Ramos (cell line): ENCODE results near the gene C18orf63.

ENCODE experiments used
- in situ Hi-C: fragments of 300-500 bp; cut with MboI; formaldehyde crosslinking; loops from one replicate; pipeline ENCODE4 v1.14.3; 2022; ENCODE audit warnings: low sequenced_read_pairs; ENCODE audit not compliant: unreplicated experiment

Gene C18orf63

DNA sequence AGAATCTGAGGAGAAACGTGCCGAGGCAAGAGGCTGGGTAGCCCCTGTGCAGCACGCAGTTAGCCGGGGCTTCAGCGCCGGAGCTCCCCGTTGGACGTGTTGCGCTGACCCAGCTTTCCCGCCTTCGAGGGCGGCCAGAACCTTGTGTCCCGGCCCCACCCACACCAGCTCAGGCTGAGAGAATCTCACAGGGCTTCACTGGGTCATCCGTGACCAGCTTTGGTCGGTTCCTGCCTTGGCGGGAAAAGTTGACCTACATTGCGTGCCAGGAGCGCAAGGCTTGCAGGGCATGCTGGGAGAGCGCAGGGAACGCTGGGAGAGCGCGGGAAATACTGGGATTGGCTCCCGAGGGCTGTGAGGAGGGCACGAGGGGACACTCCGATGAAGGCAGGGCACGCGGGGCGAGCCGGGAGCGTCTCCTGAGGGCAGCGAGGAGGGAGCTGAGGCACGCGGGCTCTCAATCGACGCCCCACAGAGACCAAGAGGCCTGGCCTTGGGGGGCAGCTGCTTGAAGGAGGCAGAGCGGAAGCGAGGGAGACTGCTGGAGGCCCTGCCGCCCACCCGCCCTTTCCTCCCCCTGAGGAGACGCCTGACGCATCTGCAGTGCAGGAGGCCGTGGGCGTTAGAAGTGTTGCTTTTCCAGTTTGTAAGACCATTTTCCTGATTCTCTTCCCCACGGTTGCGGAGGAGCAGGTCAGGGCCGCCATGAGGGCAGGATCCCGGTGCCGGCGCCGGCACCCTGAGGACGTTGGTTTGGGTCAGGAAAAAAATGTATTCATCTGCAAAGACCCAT, at the start of gene C18orf63:
Gene C18orf63 (plus strand): TSS at position 376 of the 793 bp plus-strand sequence. CDS start 2,027 bp downstream, outside the sequence.
- in situ Hi-C loops: no loop called here

DNA sequence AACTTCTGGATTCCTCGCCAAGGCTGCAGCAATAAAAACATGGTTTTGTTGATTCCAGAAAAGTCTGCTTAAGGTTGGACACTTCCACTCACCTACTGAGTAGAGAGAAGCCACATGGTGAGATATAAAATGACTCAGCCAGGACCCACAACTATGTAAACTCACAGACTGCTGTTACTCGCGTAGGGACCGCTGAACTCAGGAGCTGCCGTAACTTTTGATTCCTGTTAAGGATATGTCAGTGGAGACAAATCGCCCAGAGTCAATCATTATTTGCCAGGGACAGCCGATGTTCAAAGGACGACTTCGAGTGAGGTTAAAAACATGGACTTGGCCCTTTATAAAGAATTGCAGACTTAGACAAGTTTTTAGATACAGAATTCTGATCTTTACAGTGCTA, 49.5 kb upstream of the C18orf63 start:
- in situ Hi-C loops: no loop called here

DNA sequence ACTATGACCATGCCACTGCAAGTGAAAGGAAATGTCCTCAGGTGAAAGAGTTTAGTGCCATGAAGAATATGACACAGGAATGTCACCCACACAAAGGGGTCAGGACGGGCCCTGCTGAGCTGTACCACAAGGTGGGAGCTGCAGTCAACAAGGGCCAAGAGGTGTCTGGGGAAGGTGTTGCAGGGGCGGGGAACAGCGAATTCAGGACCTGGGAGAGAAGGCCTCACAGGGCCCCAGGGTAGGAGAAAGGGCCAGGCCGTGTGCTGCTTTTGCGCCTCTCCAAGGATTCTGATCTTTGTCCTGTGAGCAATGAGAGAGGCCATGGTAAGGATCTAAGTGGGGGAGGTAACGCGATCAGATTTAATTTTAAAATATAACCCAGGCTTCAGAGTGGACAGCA, 47.5 kb upstream of the C18orf63 start:
- in situ Hi-C loops: no loop called here

- in situ Hi-C loops: no loop called here
Observed at GRCh38 chr18:74268933-74269620, 46.6 kb upstream of the C18orf63 start.

GRCh38 chr18:74271635-74272034, 44.0 kb upstream of the C18orf63 start:
- in situ Hi-C loops: no loop called here

GRCh38 chr18:74273394-74273793, 42.2 kb upstream of the C18orf63 start:
- in situ Hi-C loops: no loop called here

GRCh38 chr18:74274700-74275099, 40.9 kb upstream of the C18orf63 start:
- in situ Hi-C loops: no loop called here

- in situ Hi-C loops: no loop called here
Observed at GRCh38 chr18:74275736-74276135, 39.9 kb upstream of the C18orf63 start.

DNA sequence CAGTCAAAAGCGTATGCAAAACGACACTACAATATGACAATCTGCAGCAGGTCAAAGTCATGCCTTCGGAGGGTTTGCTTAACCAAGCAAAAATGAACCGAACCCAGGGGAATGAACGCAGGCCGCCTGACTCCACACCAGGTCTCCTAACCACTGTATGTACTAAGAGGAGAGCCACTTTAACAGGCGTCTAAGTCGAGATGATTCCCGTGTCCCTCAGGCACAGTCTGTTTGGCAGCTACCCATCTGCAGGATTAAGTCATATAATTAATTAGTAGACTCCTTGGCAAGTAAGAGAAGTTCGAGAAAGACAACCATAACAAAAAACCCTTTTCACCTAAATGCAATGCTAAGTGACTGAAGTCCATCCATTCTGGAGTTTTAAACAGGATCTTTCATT, 39.0 kb upstream of the C18orf63 start:
- in situ Hi-C loops: no loop called here

DNA sequence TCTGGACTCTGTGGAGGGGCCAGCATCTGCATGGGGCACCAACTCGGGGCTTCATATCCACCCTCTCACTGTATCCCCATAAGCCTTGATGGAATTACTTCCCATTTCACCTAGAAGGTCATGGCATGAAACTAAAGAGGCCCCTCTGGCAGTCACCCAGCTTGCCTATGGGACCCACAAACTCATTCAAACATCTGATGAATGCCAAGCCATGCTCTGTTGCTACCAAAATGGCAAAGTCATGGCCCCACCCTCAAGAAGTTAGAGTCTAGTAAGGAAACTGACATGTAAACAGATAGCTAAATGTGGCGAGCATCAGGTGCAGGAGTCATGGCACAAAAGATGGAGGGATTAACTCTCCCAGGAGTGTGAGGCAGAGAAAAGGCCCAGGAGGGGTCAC, 38.3 kb upstream of the C18orf63 start:
- in situ Hi-C loops: no loop called here

DNA sequence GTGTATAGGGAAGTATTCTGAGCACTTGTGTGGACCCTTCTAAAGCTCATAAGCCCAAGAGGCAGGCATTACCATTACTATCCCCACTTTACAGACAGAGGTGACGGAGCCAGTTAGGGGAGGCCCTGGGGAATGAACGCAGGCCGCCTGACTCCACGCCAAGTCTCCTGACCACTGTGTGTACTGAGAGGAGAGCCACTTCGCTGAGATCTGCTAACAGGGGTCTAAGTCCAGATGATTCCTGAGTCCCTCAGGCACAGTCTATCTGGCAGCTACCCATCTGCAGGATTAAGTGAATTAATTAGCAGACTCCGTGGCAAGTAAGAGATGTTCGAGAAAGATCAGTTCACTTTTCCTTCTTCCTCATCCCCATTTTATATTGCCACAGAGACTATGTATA, 37.6 kb upstream of the C18orf63 start:
- in situ Hi-C loops: no loop called here

GRCh38 chr18:74278983-74279382, 36.7 kb upstream of the C18orf63 start:
- in situ Hi-C loops: no loop called here

GRCh38 chr18:74281011-74281979, 34.3 kb upstream of the C18orf63 start:
- in situ Hi-C loops: no loop called here

- in situ Hi-C loops: no loop called here
Observed at GRCh38 chr18:74281980-74282754, 33.5 kb upstream of the C18orf63 start.

GRCh38 chr18:74282755-74283554, 32.7 kb upstream of the C18orf63 start:
- in situ Hi-C loops: no loop called here

DNA sequence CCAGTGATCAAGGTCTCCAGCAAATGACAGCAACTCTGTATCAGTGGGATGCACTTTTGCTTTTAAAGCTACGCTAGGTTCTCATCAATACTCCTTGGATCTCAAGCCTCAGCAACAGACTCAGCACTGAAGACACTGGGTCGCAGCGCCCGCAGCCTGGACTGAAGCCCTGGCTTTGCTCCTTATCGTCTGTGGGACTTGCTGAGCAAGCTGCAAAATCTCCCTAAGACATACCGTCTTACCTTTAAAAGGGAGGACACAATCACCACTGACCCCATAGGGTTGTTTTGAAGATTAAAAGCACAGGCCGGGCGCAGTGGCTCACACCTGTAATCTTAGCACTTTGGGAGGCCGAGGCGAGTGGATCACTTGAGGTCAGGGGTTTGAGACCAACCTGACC, 32.0 kb upstream of the C18orf63 start:
- in situ Hi-C loops: no loop called here

GRCh38 chr18:74284191-74284979, 31.3 kb upstream of the C18orf63 start:
- in situ Hi-C loops: no loop called here

- in situ Hi-C loops: no loop called here
Observed at GRCh38 chr18:74284980-74285355, 30.7 kb upstream of the C18orf63 start.
